ENCODE measurements around the gene HYI. TPM values are rescaled to one million over a fixed set of nuclear protein-coding genes. Genes with fewer than 3 reads are reported as not detected.
A peak's percentile ranks its signal among the peaks of the same experiment; 100 is the strongest.
"Not testable (repeated sequence)": the region's sequence is repeated elsewhere in the genome, so short reads cannot be mapped to it uniquely, and the experiment has no call there.

Gene HYI
- total and polyA plus RNA-seq, 4 donors, result 23.4 to 88.1 (median 57.8) TPM

DNA sequence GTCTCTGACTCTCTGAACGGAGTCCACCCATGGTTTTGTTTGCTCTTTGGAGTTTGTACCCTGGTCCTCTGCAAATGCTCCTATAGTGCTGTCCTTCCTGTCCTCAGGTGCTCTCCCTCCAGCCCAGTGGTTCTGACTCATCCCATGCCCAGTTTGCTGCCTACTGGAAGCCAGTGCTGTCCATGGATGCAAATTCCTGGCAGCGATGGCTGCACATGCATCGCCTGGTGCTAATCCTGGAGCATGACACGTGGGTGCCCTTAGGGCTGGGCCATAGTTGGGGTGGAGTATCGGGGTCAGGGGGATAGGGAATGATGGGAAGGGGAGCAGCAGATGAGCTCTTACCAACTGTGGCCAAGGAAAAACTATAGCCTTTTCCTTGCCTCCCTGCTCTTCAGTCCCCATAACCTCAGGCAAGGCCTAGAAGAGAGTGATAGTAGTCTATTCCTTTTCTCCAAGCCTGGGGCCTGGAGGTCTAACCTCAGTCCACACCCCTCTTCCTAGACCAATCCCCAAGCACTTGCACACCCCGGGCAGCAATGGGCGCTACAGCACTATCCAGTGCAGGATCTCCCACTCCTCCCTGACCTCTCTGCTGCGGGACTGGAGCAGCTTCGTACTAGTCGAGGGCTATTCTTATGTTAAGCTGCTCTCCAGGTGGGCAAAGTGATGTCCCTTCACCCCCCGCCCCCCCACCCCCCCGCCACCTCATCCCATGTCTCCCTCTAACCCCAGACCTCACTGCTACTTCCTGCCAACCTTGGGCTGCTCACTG, 31.6 kb downstream of the HYI start:
- peaks cover 83% of the 10 kb centered on the region for H3K36me3 ChIP-seq (ENCODE audit: control insufficient read depth, insufficient read depth, low read length)
- H3K4me3 ChIP-seq (ENCODE audit: low read depth, low read length), result no peak overlapping the region
- 79% methylated on average over 10 of the region's 12 CpGs for WGBS (ENCODE audit: insufficient coverage)

DNA sequence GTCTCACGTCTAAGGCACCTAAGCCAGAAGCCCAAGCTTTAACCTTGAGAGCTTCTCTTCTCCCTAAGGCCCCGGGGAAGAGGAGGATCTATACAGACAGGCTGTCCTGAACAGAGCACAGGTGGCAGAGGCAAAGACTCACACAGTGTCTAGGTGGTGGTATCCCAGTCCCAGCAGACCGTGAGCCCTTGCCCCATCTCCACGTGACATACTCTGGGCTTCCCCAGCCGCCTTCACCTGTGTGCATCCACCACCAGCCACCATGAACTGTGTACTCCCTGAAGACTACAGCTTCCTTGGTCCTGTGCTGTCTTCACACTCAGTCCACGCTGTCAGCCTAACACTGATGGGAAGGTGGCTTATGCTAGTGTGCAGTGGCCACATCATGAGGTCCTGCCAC, 32.3 kb downstream of the HYI start:
- no peaks in the 10 kb centered on the region for H3K4me1 ChIP-seq (ENCODE audit: control insufficient read depth, insufficient read depth, low read length)
- WGBS (ENCODE audit: insufficient coverage), result 90% methylated on average over 6 of the region's 6 CpGs
- H3K9me3 ChIP-seq (ENCODE audit: control insufficient read depth, insufficient read depth, low read length), result no peaks in the 10 kb centered on the region
- H3K27me3 ChIP-seq (ENCODE audit: control insufficient read depth, insufficient read depth, low read length), result no peaks in the 10 kb centered on the region
- peaks cover 83% of the 10 kb centered on the region for H3K36me3 ChIP-seq (ENCODE audit: control insufficient read depth, insufficient read depth, low read length)
- no peak for DNase-seq (ENCODE audit: low read depth in 4 of 6, low spot score in 6 of 6)
- no peak overlapping the region for H3K27ac ChIP-seq (ENCODE audit: low read depth, low read length)
- no peak overlapping the region for H3K4me3 ChIP-seq (ENCODE audit: low read depth, low read length)

More for the DNA sequence above, 31.6 kb downstream of the HYI start:
- no peaks in the 10 kb centered on the region for H3K27me3 ChIP-seq (ENCODE audit: control insufficient read depth, insufficient read depth, low read length)
- no peak for DNase-seq (ENCODE audit: low read depth in 4 of 6, low spot score in 6 of 6)
- H3K9me3 ChIP-seq (ENCODE audit: control insufficient read depth, insufficient read depth, low read length), result no peaks in the 10 kb centered on the region
- no peak overlapping the region for H3K27ac ChIP-seq (ENCODE audit: low read depth, low read length)
- H3K4me1 ChIP-seq (ENCODE audit: control insufficient read depth, insufficient read depth, low read length), result no peaks in the 10 kb centered on the region

- no peak for DNase-seq (ENCODE audit: low read depth in 4 of 6, low spot score in 6 of 6)
- Histone ChIP-seq H3K4me3 (ENCODE audit: low read depth, low read length) (no peak overlapping the region), H3K27me3 (ENCODE audit: control insufficient read depth, insufficient read depth, low read length) (no peaks in the 10 kb centered on the region), H3K4me1 (ENCODE audit: control insufficient read depth, insufficient read depth, low read length) (no peaks in the 10 kb centered on the region), H3K9me3 (ENCODE audit: control insufficient read depth, insufficient read depth, low read length) (no peaks in the 10 kb centered on the region), H3K36me3 (ENCODE audit: control insufficient read depth, insufficient read depth, low read length) (peaks cover 83% of the 10 kb centered on the region), H3K27ac (ENCODE audit: low read depth, low read length) (no peak overlapping the region)
- WGBS (ENCODE audit: insufficient coverage), result 96% methylated on average over 9 of the region's 10 CpGs
Measured at GRCh38 chr1:43420874-43421273, 32.9 kb downstream of the HYI start.

DNA sequence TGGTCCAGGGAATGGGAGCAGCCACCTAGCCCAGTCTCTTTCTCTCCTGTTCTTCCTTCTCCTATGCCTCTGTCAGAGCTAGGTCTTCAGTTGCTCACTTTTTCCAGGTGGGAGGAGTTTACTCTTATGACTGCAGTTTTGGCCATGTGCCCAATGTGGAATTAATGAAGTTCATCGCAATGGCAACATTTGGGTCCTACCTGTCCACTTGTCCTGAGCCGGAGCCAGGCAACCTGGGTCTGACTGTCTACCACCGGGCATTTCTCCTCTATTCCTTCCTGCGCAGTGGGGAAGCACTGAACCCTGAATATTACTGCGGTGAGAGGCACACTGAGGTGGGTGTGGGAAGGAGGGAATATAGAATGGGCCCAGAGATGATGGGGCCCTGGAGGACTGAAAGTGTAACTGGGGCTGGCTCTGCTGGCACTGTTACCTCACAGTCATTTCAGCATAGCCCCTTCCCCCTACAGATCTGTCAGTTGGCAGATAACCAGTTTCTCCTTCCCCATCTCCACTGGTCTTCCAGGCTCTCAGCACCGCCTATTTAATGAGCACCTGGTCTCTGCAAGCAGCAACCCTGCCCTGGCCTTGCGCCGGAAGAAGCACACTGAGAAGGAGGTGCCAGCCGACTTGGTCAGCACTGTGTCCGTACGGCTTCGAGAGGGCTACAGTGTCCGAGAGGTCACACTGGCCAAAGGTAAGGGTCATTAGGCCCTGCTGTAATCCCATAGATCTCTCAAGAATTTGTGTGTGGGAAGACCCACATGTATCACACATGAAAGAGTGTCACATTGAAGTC, 33.9 kb downstream of the HYI start:
- Histone ChIP-seq H3K4me3 (ENCODE audit: low read depth, low read length) (no peak overlapping the region), H3K4me1 (ENCODE audit: control insufficient read depth, insufficient read depth, low read length) (no peaks in the 10 kb centered on the region), H3K27ac (ENCODE audit: low read depth, low read length) (no peak overlapping the region), H3K36me3 (ENCODE audit: control insufficient read depth, insufficient read depth, low read length) (peaks cover 80% of the 10 kb centered on the region), H3K27me3 (ENCODE audit: control insufficient read depth, insufficient read depth, low read length) (no peaks in the 10 kb centered on the region), H3K9me3 (ENCODE audit: control insufficient read depth, insufficient read depth, low read length) (no peaks in the 10 kb centered on the region)
- 97% methylated on average over 8 of the region's 13 CpGs for WGBS (ENCODE audit: insufficient coverage)
- no peak for DNase-seq (ENCODE audit: low read depth in 4 of 6, low spot score in 6 of 6)

DNA sequence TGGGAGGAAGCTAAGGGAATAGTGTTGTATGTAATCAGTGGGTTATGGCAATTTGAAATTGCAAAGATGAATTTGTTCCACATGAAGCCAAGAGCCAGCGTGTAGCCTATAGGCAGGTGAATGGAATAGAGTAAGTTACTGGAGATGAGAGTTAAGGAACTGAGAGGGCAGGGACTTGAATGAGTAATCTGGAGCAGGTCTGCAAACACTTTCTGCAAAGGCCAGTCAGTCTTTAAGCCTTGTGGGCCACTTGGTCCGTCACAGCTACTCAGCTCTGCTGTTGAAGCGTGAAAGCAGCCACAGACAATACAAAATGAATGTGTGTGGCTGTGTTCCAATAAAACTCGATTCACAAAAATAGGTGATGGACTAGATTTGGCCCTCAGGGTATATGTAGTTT, 34.9 kb downstream of the HYI start:
- no peaks in the 10 kb centered on the region for H3K9me3 ChIP-seq (ENCODE audit: control insufficient read depth, insufficient read depth, low read length)
- no peak overlapping the region for H3K27ac ChIP-seq (ENCODE audit: low read depth, low read length)
- no peaks in the 10 kb centered on the region for H3K4me1 ChIP-seq (ENCODE audit: control insufficient read depth, insufficient read depth, low read length)
- peaks cover 70% of the 10 kb centered on the region for H3K36me3 ChIP-seq (ENCODE audit: control insufficient read depth, insufficient read depth, low read length)
- no peak for DNase-seq (ENCODE audit: low read depth in 4 of 6, low spot score in 6 of 6)
- no peak overlapping the region for H3K4me3 ChIP-seq (ENCODE audit: low read depth, low read length)
- no peaks in the 10 kb centered on the region for H3K27me3 ChIP-seq (ENCODE audit: control insufficient read depth, insufficient read depth, low read length)
- 93% methylated on average over 3 of the region's 4 CpGs for WGBS (ENCODE audit: insufficient coverage)

DNA sequence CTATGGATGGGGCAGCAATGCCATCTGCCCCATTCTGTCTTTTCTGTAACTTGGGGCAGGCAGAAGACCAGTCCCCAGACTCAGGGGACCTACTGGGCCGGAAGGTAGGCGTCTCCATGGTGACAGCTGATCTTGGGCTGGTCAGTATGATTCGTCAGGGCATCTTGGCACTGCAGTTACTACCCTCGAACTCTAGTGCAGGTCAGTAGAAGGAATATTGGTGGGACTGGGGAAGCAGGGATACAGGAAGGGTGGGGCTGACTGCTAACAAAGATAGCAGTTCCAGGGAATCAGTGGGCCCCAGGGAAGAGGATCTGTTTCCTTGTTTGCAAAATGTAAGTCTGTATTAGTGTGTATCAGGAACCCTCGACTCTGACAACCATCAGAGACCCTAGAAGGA, 37.8 kb downstream of the HYI start:
- H3K4me3 ChIP-seq (ENCODE audit: low read depth, low read length), result no peak overlapping the region
- peaks cover 53% of the 10 kb centered on the region for H3K36me3 ChIP-seq (ENCODE audit: control insufficient read depth, insufficient read depth, low read length)
- no peaks in the 10 kb centered on the region for H3K9me3 ChIP-seq (ENCODE audit: control insufficient read depth, insufficient read depth, low read length)
- no peaks in the 10 kb centered on the region for H3K27me3 ChIP-seq (ENCODE audit: control insufficient read depth, insufficient read depth, low read length)
- no peaks in the 10 kb centered on the region for H3K4me1 ChIP-seq (ENCODE audit: control insufficient read depth, insufficient read depth, low read length)
- 81% methylated on average over 5 of the region's 5 CpGs for WGBS (ENCODE audit: insufficient coverage)
- H3K27ac ChIP-seq (ENCODE audit: low read depth, low read length), result no peak overlapping the region
- DNase-seq (ENCODE audit: low read depth in 4 of 6, low spot score in 6 of 6), result no peak

DNA sequence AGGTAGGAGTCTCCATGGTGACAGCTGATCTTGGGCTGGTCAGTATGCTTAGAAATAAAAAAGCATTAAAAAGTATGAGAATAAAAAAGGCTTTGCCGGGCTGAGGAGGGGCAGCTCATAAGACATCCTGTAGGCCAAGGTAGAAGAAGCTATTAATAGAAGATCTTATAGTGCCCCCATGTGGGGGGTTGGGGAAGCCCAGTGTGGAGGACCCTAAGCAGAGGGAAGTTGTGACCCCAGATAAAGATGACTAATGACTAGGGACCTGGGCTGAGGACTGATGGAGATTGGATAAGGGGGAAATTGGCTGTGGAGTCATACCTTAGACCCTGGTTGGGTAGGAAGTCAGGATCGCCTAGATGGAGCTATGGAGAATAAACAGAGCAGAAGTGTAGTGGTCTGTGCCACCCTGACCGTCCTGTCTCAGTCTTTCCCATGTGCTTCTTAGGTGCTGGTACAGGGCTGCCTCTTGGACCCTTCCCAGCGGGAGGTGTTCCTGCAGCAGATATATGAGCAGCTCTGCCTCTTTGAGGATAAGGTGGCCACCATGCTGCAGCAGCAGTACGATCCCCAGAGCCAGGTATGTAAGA, 39.0 kb downstream of the HYI start:
- no peak overlapping the region for H3K27ac ChIP-seq (ENCODE audit: low read depth, low read length)
- H3K4me3 ChIP-seq (ENCODE audit: low read depth, low read length), result no peak overlapping the region
- no peaks in the 10 kb centered on the region for H3K9me3 ChIP-seq (ENCODE audit: control insufficient read depth, insufficient read depth, low read length)
- peak in 3 of 6 donors; percentile 19 to 71 (median 66) for DNase-seq (ENCODE audit: low read depth in 4 of 6, low spot score in 6 of 6)
- H3K4me1 ChIP-seq (ENCODE audit: control insufficient read depth, insufficient read depth, low read length), result no peaks in the 10 kb centered on the region
- no peaks in the 10 kb centered on the region for H3K27me3 ChIP-seq (ENCODE audit: control insufficient read depth, insufficient read depth, low read length)
- WGBS (ENCODE audit: insufficient coverage), result 78% methylated on average over 5 of the region's 5 CpGs
- peaks cover 45% of the 10 kb centered on the region for H3K36me3 ChIP-seq (ENCODE audit: control insufficient read depth, insufficient read depth, low read length)

DNA sequence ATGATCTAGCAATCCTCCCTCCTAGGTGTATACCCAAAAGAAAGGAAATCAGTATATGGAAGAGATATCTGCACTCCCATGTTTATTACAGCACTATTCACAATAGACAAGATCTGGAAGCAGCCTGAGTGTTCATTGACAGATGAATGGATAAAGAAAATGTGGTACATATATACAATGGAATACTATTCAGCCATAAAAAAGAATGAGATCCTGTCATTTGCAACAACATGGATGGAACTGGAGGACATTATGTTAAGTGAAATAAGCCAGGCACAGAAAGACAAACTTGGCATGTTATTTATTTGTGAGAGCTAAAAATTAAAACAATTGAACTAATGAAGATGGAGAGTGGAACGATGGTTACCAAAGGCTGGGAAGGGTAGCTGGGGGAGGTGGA, 40.3 kb downstream of the HYI start:
- not testable (repeated sequence) for H3K27me3 ChIP-seq (ENCODE audit: control insufficient read depth, insufficient read depth, low read length); H3K27ac ChIP-seq (ENCODE audit: low read depth, low read length); DNase-seq (ENCODE audit: low read depth in 4 of 6, low spot score in 6 of 6); H3K9me3 ChIP-seq (ENCODE audit: control insufficient read depth, insufficient read depth, low read length); H3K4me3 ChIP-seq (ENCODE audit: low read depth, low read length); H3K4me1 ChIP-seq (ENCODE audit: control insufficient read depth, insufficient read depth, low read length)
- H3K36me3 ChIP-seq (ENCODE audit: control insufficient read depth, insufficient read depth, low read length), result peaks cover 42% of the 10 kb centered on the region
- WGBS (ENCODE audit: insufficient coverage), result 100% methylated on average over 1 of the region's 1 CpG

DNA sequence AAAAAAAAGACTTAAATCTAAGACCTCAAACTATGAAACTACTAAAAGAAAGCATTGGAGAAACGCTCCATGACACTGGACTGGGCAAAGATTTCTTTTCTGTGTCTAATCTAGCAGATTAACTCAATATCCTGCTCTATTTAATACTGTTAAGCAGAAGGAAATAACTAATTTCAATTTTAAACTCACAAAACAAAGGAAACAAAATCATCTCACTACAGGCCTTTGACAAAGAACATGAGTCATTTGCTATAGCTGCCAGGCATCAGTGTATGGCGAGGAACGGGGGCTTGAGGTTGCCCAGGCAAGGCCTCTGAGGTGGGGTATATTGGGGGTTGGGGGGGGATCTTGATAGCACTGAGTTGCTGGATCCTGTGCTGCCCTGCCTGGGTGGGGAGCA, 43.2 kb downstream of the HYI start:
- Histone ChIP-seq H3K36me3 (ENCODE audit: control insufficient read depth, insufficient read depth, low read length) (peaks cover 43% of the 10 kb centered on the region), H3K27ac (ENCODE audit: low read depth, low read length) (no peak overlapping the region), H3K27me3 (ENCODE audit: control insufficient read depth, insufficient read depth, low read length) (no peaks in the 10 kb centered on the region), H3K9me3 (ENCODE audit: control insufficient read depth, insufficient read depth, low read length) (no peaks in the 10 kb centered on the region), H3K4me3 (ENCODE audit: low read depth, low read length) (no peak overlapping the region), H3K4me1 (ENCODE audit: control insufficient read depth, insufficient read depth, low read length) (no peaks in the 10 kb centered on the region)
- DNase-seq (ENCODE audit: low read depth in 4 of 6, low spot score in 6 of 6), result no peak
- no CpG with 5 or more reads among the region's 3 CpGs for WGBS (ENCODE audit: insufficient coverage)

All from spinal cord (tissue), 10 donors.